ACC112 (cell line): ENCODE data around the gene RTL10.

Source experiments
- H2AFZ ChIP-seq: fragments of 200-600 bp; sonication (generic); one replicate; pipeline ENCODE4 v1.6.0; 2017; ENCODE audit warnings: antibody characterized with exemption, low read length; ENCODE audit not compliant: unreplicated experiment
- H3K27ac ChIP-seq: fragments of 200-600 bp; sonication (generic); 2 replicates; pipeline ENCODE4 v1.5.1; 2014; ENCODE audit warnings: low read depth, mild to moderate bottlenecking, antibody characterized with exemption, low read length, moderate library complexity
- H3K27me3 ChIP-seq: fragments of 200-600 bp; sonication (generic); 2 replicates; pipeline ENCODE4 v1.6.1; 2014; ENCODE audit warnings: mild to moderate bottlenecking, antibody characterized with exemption, low read length, moderate library complexity, mixed read lengths; ENCODE audit not compliant: insufficient read depth
- H3K36me3 ChIP-seq: fragments of 200-600 bp; sonication (generic); 2 replicates; pipeline ENCODE4 v1.6.1; 2016; ENCODE audit warnings: mild to moderate bottlenecking, antibody characterized with exemption, low read length, moderate library complexity, mixed read lengths; ENCODE audit not compliant: insufficient read depth
- H3K4me1 ChIP-seq: fragments of 200-600 bp; sonication (generic); one replicate; pipeline ENCODE4 v1.6.1; 2016; ENCODE audit warnings: low read length, mixed read lengths; ENCODE audit not compliant: insufficient read depth, unreplicated experiment, control insufficient read depth
- H3K4me3 ChIP-seq: fragments of 200-600 bp; sonication (generic); 2 replicates; pipeline ENCODE4 v1.5.1; 2014; ENCODE audit warnings: mild to moderate bottlenecking, low read depth, low read length
- H3K79me2 ChIP-seq: fragments of 200-600 bp; sonication (generic); one replicate; pipeline ENCODE4 v1.6.0; 2016; ENCODE audit warnings: low read length; ENCODE audit not compliant: control insufficient read depth, unreplicated experiment, insufficient read depth

RTL10 gene

DNA sequence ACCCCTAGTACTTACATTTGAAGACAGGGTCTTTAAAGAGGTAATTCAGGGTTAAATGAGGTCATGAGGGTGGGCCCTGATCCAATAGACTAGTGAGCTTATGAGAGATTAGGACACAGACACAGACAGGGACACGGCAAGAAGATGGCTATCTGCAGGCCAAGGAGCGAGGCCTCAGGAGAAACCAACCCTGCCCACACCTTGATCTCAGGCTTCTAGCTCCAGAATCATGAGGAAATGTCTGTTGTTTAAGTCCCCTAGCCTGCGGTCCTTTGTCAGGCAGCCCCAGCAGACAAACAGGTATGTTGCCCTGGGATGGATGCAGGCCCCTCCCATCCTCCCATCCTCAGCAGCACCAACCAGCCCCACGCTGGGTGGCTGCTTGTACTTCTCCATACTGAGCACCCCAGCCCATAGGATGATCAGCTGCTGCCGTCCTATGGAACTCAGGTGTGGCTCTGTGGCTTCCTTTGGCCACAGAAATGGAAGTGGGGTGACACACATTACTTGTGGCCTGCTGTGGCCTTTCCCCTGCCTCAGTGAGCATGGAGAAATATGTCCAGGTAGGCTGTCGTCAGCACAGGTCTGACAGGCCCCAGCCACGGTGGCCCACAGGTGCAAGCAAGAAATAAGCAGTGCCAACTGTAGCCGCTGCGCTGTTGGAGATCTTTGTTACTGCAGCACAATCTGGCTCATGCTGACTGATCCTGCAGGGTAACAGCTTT is 7.9 kb downstream of the RTL10 start:
- peaks cover 12% of the 10 kb centered on the region for H3K4me1 ChIP-seq
- H3K27me3 ChIP-seq: no peaks in the 10 kb centered on the region
- peaks cover 5% of the 10 kb centered on the region; the same call in 1 of the 2 replicates for H3K36me3 ChIP-seq

DNA sequence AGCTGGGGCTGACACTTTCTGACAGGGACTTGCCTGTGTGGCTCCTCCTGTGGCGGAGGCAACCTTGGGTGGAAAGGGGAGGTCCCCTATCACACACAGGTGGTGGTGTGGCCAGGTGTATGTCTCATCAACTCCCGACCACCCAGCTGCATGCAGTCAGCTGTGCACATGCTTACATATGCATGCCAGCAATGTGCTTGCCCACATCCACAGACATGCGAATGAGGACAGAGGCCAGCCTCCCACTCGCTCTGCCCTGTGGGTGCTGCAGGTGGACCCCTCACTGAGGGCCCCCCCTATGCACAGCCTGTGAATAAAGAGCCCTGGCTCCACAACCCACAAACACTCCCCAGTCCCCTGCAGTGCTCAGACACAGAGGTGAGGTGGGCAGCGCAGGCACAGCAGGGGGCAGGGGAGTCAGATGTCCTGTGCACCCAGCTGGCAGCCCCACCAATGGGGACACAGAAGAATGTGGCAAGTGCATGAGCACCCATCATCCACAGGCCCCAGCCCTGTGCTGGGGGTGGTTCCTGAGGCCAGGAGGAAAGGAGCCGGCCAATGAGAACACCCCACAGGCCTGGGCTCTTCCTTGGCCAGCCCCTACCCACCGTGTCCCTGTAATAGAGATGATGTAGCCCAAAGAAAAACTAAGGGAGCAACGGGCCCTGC is 9.5 kb downstream of the RTL10 start:
- H2AFZ ChIP-seq: no peak overlapping the region
- peaks cover 12% of the 10 kb centered on the region for H3K4me1 ChIP-seq
- no peak overlapping the region for H3K27ac ChIP-seq
- H3K36me3 ChIP-seq: peaks cover 2% of the 10 kb centered on the region; the same call in 1 of the 2 replicates
- H3K27me3 ChIP-seq: no peaks in the 10 kb centered on the region
- peaks cover 1% of the 10 kb centered on the region for H3K79me2 ChIP-seq
- no peak overlapping the region for H3K4me3 ChIP-seq

More for the DNA sequence above, 7.9 kb downstream of the RTL10 start:
- Histone ChIP-seq H2AFZ (no peak overlapping the region), H3K79me2 (peaks cover 13% of the 10 kb centered on the region), H3K4me3 (no peak overlapping the region), H3K27ac (no peak overlapping the region)

GRCh38 chr22:19844377-19845053 is 10.2 kb downstream of the RTL10 start:
- Histone ChIP-seq H3K27me3 (no peaks in the 10 kb centered on the region), H3K36me3 (no peaks in the 10 kb centered on the region), H2AFZ (no peak overlapping the region), H3K27ac (no peak overlapping the region), H3K4me1 (peaks cover 12% of the 10 kb centered on the region), H3K79me2 (no peaks in the 10 kb centered on the region), H3K4me3 (no peak overlapping the region)

GRCh38 chr22:19843857-19844376 is 10.8 kb downstream of the RTL10 start:
- H3K4me3 ChIP-seq: no peak overlapping the region
- H3K27ac ChIP-seq: no peak overlapping the region
- no peaks in the 10 kb centered on the region for H3K79me2 ChIP-seq
- H3K36me3 ChIP-seq: no peaks in the 10 kb centered on the region
- H2AFZ ChIP-seq: no peak overlapping the region
- no peaks in the 10 kb centered on the region for H3K27me3 ChIP-seq
- H3K4me1 ChIP-seq: peaks cover 12% of the 10 kb centered on the region

DNA sequence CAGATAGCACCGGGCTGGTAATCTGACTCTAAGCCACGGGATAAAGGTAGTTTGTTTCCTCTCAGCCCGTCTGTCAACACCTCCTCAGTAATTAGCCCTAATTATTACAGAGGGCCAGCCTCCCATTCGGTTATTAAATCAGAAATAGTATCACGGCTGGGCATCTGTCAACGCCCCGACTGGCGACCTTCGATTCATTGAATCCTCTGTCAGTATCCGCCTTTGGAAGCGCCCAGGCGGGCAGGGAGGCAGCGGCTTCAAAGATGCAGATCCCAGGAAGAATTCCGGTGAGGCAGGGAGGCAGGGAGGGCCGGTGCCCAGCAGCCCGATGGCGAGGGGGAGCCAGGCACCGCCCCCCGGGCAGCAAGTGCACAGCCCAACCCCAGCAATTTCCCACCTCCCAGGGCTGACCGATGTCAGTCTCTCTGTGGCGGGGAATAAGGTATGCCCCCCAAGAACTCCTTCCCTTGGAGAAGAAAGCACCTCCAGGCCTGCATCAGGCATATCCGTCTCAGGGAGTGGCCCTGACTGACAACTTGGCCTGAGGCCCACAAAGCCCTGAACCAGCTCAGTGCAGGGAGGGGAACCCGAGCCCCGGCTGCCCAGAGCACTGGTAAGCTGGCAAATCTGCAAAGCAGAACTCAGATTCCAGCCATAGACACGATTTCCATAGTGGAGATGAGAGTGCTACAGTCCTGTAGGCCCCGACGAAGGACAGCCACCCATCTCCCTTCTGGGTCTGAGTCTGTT is 11.4 kb downstream of the RTL10 start:
- Histone ChIP-seq H3K4me3 (no peak overlapping the region), H3K4me1 (peaks cover 12% of the 10 kb centered on the region), H3K27me3 (no peaks in the 10 kb centered on the region), H3K79me2 (no peaks in the 10 kb centered on the region), H2AFZ (no peak overlapping the region), H3K27ac (no peak overlapping the region), H3K36me3 (no peaks in the 10 kb centered on the region)

- Histone ChIP-seq H3K4me3 (no peak overlapping the region), H3K79me2 (no peaks in the 10 kb centered on the region), H3K27me3 (no peaks in the 10 kb centered on the region), H3K4me1 (peaks cover 12% of the 10 kb centered on the region), H2AFZ (no peak overlapping the region), H3K27ac (no peak overlapping the region), H3K36me3 (no peaks in the 10 kb centered on the region)
These were observed 12.1 kb downstream of the RTL10 start for GRCh38 chr22:19842393-19843106.

DNA sequence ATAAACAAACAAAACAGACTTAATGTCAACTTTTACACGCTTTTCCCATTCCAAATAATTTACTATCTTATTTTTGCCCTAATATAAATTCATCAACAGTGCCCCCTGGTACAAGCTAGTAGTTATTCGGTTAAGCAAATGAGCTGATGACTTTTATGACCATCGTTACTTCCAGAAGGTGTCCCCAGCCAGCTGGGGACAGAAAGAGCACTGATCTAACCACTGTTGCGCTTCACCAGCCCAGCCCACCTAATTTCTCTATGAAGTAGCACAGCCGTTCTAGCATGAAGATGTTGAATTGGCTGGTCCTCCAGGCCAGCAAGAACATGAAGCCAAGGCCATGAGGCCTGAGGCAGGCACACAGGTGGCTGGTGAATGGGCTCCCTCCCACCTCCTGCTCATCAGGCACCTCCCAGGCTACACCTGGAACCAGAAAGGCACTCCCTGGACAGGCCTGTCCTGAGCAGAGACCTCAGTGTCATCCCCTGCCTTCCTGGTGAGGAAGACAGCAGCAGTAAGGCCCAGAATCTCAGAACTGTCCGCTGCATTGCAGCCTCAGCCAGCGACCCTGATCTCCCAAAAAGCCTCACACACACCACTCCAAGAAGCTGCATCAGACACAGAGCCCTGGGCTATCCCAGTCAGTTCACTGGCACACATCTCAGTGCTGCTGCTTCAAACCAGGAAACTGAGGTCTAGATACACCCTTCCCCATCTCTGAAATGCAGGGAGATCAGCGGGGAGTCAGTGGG is 12.9 kb downstream of the RTL10 start:
- no peaks in the 10 kb centered on the region for H3K27me3 ChIP-seq
- H2AFZ ChIP-seq: no peak overlapping the region
- peaks cover 12% of the 10 kb centered on the region for H3K4me1 ChIP-seq
- H3K27ac ChIP-seq: no peak overlapping the region
- H3K4me3 ChIP-seq: no peak overlapping the region
- no peaks in the 10 kb centered on the region for H3K79me2 ChIP-seq
- H3K36me3 ChIP-seq: no peaks in the 10 kb centered on the region

GRCh38 chr22:19840955-19841640 is 13.6 kb downstream of the RTL10 start:
- Histone ChIP-seq H3K36me3 (no peaks in the 10 kb centered on the region), H3K79me2 (no peaks in the 10 kb centered on the region), H2AFZ (no peak overlapping the region), H3K4me1 (peaks cover 12% of the 10 kb centered on the region), H3K27me3 (no peaks in the 10 kb centered on the region), H3K4me3 (no peak overlapping the region), H3K27ac (no peak overlapping the region)

DNA sequence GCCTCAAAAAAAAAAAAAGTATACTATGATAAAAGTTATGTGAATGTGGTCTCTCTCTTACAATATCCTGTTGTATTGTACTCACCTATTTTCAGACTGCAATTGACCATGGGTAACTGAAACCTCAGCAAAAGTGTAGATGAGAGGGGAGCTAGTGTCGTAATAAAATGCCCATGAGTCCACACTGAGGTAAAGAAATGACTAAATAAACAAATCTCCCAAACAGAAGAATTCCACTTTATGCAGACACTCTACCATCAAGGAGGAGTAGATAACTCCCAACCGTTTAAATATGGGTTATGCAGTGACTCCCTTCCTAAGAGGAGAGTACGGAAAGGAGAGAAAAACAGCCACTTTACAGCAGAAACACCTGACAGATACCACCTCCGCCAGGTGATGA is 14.6 kb downstream of the RTL10 start:
- H3K27ac ChIP-seq: no peak overlapping the region
- H3K4me3 ChIP-seq: no peak overlapping the region
- H3K4me1 ChIP-seq: peaks cover 12% of the 10 kb centered on the region
- H3K36me3 ChIP-seq: no peaks in the 10 kb centered on the region
- no peaks in the 10 kb centered on the region for H3K27me3 ChIP-seq
- no peak overlapping the region for H2AFZ ChIP-seq
- no peaks in the 10 kb centered on the region for H3K79me2 ChIP-seq
